Stimulated activated CD8-positive, alpha-beta memory T cell treated with anti-CD3 and anti-CD28 coated beads, Interleukin-2, amount 100 ng/mL, for 48 hours (primary cell): ENCODE measurements around the gene IL17C.

ENCODE experiments used
- DNase-seq, 2 donors: peaks; one replicate each; pipeline ENCODE4 v3.0.0-alpha.2; 2020; ENCODE audit warnings: low read depth in 2 of 2

IL17C gene

DNA sequence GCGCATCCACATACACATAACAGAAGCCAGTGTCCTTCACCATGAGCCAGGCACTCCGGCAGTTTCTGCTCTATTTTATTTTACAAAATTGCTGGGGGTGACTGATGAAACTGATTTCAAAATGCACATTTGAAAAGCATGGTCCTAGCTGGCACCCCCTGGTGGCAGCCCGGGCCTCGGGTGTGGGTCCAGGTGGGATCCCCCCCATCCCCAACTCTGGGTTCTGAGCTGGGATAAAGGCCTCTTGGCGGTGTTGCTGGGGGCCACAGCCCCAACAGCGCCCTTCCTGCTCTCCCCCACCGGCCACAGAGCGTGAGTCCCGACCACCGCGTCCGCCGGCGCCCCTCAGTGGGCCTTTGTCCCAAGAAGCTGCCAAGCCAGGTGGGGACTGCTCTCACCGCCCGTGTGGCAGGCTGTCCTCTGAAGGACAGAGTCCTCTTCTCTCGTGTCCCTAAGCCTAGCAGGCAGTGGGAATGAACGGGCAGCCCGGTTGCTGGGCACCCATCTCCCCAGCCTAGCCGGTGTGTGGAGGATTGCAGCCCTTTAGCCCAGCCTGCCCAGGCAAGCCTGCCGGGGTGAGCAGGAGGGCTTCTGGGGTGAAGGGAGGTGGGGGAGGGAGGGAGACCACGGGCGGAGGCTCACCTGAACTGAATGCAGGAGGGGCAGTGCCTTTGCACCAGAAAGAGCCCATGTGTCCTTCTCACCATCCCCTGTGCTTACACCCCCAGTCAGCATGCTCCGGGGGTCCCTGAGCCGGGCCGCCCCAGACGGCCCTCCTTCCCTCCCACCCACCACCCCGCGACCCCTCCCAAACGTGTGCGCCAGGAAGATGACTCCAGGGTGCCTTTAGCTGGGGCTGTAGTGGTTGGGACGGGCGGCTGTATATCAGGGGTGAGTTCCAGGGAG lies 47.0 kb downstream of the IL17C start:
- peak in 1 of 2 donors; percentile 69 for DNase-seq

DNA sequence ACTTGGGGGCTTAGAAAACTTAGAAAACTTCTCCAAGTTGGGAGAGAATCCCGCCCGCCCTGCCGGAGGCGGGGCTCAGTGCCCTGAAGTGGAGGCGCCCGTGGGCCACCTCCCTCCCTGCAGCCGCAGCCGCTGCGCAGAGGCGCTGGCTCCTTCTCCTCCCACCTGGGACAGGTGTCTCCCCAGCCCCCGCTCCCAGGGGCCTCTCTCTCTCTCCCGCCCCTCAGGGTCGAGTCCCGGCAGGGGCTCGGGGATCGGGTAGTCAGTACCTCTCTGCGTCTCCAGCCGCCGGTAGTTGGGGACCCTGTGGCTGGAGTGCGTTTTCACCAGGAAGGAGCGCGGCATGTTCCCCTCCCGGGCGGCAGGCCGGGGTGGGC lies 47.7 kb downstream of the IL17C start:
- no peak for DNase-seq

DNA sequence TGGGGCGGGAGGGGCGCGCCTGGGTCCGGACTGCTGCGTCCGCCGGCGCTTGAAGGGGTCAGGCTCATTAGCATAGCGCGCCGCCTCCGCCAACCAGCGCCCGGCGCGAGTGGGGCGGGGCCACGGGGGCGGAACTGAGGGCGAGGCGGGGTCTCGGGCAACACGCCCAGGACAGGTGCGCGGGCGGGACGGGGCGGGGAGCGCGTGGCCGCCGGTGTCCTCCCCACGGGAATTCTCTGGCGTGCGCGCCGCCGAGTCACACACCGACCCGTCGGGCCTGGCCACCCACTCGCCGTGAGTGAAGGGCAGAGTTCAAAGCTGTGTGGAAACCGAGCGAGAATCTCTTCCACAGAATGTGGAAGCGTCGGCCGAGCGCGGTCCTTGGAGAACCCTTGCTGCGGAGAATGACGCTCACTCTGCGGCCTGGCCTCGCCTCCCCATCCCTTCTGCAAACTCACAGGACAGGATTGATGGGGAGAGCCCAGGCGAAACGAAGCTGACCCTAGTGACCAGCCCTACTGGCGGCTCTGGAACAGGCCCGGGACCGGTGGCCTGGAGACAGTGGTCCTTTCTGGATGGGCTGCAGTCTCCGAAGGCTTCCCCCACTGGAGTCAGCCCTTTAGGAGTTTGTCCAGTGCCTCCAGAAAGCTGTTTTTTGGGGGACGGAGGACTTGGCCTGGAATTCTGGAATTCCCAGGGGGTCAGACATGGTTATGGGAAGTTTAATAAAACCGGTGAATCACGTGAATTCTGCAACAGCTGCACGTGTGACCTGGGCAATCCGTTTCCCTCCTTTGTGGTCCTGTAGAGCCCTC lies 48.3 kb downstream of the IL17C start, which contains the start of gene SNAI3:
SNAI3 (minus strand) TSS at position 69 of the 815 bp plus-strand sequence. CDS start 101 bp downstream, outside the sequence.
- DNase-seq = peak; percentile 84 to 85

DNA sequence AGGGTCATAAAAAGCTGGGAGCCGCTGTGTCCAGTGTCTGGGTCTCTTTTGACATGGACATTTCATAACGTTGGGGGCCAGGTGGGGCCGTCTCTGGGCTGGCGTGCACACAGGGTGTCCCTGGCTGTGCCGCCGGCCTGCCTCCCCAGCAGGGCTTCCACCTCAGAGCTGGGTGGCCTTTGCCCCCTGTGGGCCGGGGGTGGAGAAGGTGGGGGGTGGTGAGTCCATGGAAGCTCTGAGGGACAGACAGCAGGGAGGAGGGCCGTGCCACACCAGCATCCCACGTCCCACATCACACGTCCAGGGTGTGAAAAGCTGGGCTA lies 48.8 kb downstream of the IL17C start:
- no peak for DNase-seq

DNA sequence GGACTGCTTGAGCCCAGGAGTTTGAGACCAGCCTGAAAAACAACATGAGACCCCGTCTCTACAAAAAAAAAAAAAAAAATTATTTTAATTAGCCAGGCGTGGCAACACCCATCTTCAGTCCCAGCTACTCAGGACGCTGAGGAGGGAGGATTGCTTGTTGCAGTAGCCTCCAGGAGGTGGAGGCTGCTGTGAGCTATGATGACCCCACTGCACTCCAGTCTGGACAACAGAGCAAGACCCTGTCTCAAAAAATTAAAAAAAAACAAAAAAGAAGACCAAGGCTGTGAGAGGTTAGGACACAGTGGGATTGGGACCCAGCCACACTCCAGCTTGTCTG lies 49.3 kb downstream of the IL17C start:
- DNase-seq = no peak

DNA sequence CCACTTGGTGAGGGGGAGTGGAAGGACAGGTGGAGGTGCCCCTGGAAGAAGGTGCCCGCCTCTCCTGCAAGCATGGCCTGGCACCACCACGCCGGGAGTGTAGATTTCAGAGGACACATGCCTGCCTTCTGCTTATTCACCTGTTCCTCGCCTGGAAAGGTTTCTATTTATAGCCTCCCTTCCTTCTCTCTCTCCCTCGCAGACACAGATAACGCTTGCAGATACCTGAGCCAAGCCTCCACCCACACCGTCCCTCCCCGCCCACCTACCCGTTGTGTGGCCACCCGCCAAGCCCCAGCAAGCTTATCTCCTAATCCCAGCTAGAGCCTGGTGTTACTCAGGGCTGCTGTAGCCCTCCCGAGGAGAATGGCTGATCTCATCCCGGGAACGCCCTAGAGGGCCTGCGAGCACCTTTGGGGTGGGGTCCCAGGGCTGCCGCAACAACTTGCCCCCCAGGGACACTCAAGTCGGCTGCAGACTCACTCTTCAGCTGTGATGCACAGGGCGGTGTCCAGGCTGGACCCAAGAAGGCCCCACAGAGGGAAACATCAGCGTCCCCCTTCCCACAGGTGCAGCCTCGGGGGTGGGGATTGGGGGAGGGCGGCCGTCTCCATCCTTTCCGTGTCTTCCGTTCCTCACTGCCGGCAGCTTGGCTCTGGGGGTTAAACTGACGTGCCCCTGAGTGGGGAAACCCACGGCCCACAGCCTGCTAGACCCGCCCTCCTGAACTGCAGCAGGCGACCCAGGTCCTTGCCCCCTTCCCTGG lies 49.8 kb downstream of the IL17C start:
- DNase-seq = no peak
